ENCODE results near the gene GRIA3.

DNA sequence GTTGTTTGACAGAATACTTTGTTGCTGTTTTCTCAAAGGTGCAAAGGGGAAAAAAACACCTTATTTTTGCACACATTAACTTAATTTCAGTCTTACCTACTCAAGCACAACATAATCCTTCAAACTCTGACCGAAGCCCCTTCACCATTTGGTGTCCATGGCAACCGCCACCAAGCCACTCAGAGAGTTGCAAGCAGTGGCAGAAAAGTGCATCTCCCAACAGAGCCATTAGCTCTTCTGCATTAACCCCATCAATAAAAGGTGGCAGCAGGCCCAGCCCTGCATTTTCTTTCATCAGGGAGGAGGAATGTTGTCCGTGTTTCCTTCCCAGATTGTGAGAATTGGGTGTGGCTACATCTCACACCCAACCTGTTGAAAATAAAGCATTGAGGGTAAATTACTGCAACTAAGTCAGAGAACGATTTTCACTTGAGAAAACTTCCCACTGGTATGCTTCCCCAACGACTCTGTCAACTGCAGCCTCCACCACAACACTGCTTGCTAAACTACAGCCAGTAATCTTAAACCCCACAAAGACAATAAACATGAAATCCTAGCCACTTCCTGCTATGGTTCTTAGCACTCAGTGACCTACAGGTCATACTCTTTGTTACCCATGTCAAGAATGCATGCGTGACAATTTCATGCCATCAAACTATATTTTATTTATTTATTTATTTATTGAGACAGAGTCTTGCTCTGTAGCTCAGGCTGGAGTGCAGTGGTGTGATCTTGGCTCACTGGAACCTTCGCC lies 154.0 kb downstream of the GRIA3 start:
- TF ChIP-seq SUPT20H (IDR thresholded peaks at IDR 0.05; ENCODE audit: borderline replicate concordance, control insufficient read depth, low read depth, low read length) (no peak), RBBP5 (conservative IDR thresholded peaks at IDR 0.05) (no peak), RUNX3 (IDR thresholded peaks at IDR 0.05; ENCODE audit: low read length) (no peak), TAF1 (IDR thresholded peaks at IDR 0.05; ENCODE audit: borderline replicate concordance, low read depth, low read length) (no peak), MTA2 (IDR thresholded peaks at IDR 0.05; ENCODE audit: low read depth) (no peak), NR2C2 (IDR thresholded peaks at IDR 0.05; ENCODE audit: borderline replicate concordance, control insufficient read depth, insufficient read length, low read depth) (no peak), GABPA (IDR thresholded peaks at IDR 0.05; ENCODE audit: low read depth) (no peak), ZSCAN29 (IDR thresholded peaks at IDR 0.05) (no peak)
- TF ChIP-seq, protein P1, sequence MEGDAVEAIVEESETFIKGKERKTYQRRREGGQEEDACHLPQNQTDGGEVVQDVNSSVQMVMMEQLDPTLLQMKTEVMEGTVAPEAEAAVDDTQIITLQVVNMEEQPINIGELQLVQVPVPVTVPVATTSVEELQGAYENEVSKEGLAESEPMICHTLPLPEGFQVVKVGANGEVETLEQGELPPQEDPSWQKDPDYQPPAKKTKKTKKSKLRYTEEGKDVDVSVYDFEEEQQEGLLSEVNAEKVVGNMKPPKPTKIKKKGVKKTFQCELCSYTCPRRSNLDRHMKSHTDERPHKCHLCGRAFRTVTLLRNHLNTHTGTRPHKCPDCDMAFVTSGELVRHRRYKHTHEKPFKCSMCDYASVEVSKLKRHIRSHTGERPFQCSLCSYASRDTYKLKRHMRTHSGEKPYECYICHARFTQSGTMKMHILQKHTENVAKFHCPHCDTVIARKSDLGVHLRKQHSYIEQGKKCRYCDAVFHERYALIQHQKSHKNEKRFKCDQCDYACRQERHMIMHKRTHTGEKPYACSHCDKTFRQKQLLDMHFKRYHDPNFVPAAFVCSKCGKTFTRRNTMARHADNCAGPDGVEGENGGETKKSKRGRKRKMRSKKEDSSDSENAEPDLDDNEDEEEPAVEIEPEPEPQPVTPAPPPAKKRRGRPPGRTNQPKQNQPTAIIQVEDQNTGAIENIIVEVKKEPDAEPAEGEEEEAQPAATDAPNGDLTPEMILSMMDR (IDR thresholded peaks at IDR 0.05 in 2 of 3, conservative IDR thresholded peaks at IDR 0.05 in 1 of 3; ENCODE audit: control insufficient read depth in 2 of 3, extremely low read depth in 1 of 3, insufficient read depth in 1 of 3, low read depth in 3 of 3, low read length in 3 of 3), result no peak
